Neural cell (in vitro differentiated cells): ENCODE data around the gene FGGY. TPM values are rescaled to one million over a fixed set of nuclear protein-coding genes. Genes with fewer than 3 reads are reported as not detected.

ENCODE experiments used
- H2AFZ ChIP-seq: fragments of 200-600, 300-800 bp; sonication (generic), shearing (Covaris generic); 2 replicates; pipeline ENCODE4 v1.6.0; 2014; ENCODE audit warnings: low read depth, mild to moderate bottlenecking, antibody characterized with exemption, low read length, moderate library complexity
- H3F3A ChIP-seq: fragments of 200-600 bp; shearing (Covaris generic); 2 replicates; pipeline ENCODE4 v1.6.1; 2016; ENCODE audit warnings: mild to moderate bottlenecking, moderate library complexity, mixed read lengths, antibody characterized with exemption, low read length; ENCODE audit not compliant: insufficient read depth, poor library complexity, severe bottlenecking
- H3K27ac ChIP-seq: fragments of 200-600, 300-800 bp; sonication (generic), shearing (Covaris generic); 2 replicates; pipeline ENCODE4 v1.5.1; 2014; ENCODE audit warnings: mild to moderate bottlenecking, low read length, moderate library complexity
- H3K27me3 ChIP-seq: fragments of 300-800, 200-600 bp; sonication (generic), shearing (Covaris generic); 2 replicates; pipeline ENCODE4 v1.6.0; 2014; ENCODE audit warnings: mild to moderate bottlenecking, low read depth, low read length, moderate library complexity; ENCODE audit not compliant: insufficient read depth
- H3K36me3 ChIP-seq: fragments of 300-800, 200-600 bp; sonication (generic), shearing (Covaris generic); 2 replicates; pipeline ENCODE4 v1.5.1; 2014; ENCODE audit warnings: mild to moderate bottlenecking, antibody characterized with exemption, low read length, moderate library complexity; ENCODE audit not compliant: insufficient read depth
- H3K4me2 ChIP-seq: fragments of 300-800, 200-600 bp; sonication (generic), shearing (Covaris generic); 2 replicates; pipeline ENCODE4 v1.6.0; 2014; ENCODE audit warnings: mild to moderate bottlenecking, low read length
- H3K4me3 ChIP-seq: fragments of 300-800, 200-600 bp; sonication (generic), shearing (Covaris generic); 2 replicates; pipeline ENCODE4 v1.5.1; 2014; ENCODE audit warnings: mild to moderate bottlenecking, low read length, moderate library complexity
- H3K79me2 ChIP-seq: fragments of 200-600 bp; shearing (Covaris generic); replicated peaks from 2 replicates; pipeline ENCODE4 v1.6.0; 2014; ENCODE audit warnings: mild to moderate bottlenecking, low read length, moderate library complexity; ENCODE audit not compliant: insufficient read depth
- H3K9ac ChIP-seq: fragments of 300-800, 200-600 bp; sonication (generic), shearing (Covaris generic); 2 replicates; pipeline ENCODE4 v1.6.1; 2016; ENCODE audit warnings: mild to moderate bottlenecking, low read length, mixed read lengths
- H3K9me2 ChIP-seq: fragments of 200-600 bp; shearing (Covaris generic); 2 replicates; pipeline ENCODE4 v1.6.1; 2016; ENCODE audit warnings: mild to moderate bottlenecking, low read length, mixed read lengths; ENCODE audit not compliant: insufficient read depth
- H3K9me3 ChIP-seq: fragments of 200-600, 300-800 bp; sonication (generic), shearing (Covaris generic); 2 replicates; pipeline ENCODE4 v1.6.1; 2016; ENCODE audit warnings: mild to moderate bottlenecking, mixed run types, low read length, moderate library complexity, mixed read lengths
- H4K20me1 ChIP-seq: fragments of 200-600 bp; shearing (Covaris generic); 2 replicates; pipeline ENCODE4 v1.6.1; 2016; ENCODE audit warnings: mild to moderate bottlenecking, mixed run types; ENCODE audit not compliant: insufficient read depth
- CTCF ChIP-seq: fragments of 450-650 bp; IDR thresholded peaks from 2 replicates; pipeline ENCODE4 v1.5.1; 2014; ENCODE audit warnings: antibody characterized with exemption, mild to moderate bottlenecking, moderate library complexity; ENCODE audit not compliant: poor library complexity, severe bottlenecking
- EP300 ChIP-seq: fragments of 450-650 bp; conservative IDR thresholded peaks from 2 replicates; pipeline ENCODE4 v1.6.1; 2014; ENCODE audit warnings: antibody characterized with exemption, mild to moderate bottlenecking, moderate library complexity; ENCODE audit not compliant: poor library complexity, severe bottlenecking
- EZH2 ChIP-seq: fragments of 200-600, 300-800 bp; shearing (Covaris generic), sonication (generic); IDR thresholded peaks from 2 replicates; pipeline ENCODE4 v1.6.1; 2014; ENCODE audit warnings: antibody characterized with exemption, low read length, borderline replicate concordance, mild to moderate bottlenecking; ENCODE audit not compliant: insufficient read depth, poor library complexity, severe bottlenecking
- MXI1 ChIP-seq: fragments of 450-650 bp; conservative IDR thresholded peaks from 2 replicates; pipeline ENCODE4 v1.6.1; 2014; ENCODE audit warnings: antibody characterized with exemption, mild to moderate bottlenecking; ENCODE audit not compliant: poor library complexity, severe bottlenecking
- POLR2AphosphoS5 ChIP-seq: IDR thresholded peaks from 2 replicates; pipeline ENCODE4 v1.6.1; 2012
- RAD21 ChIP-seq: fragments of 450-650 bp; conservative IDR thresholded peaks from 2 replicates; pipeline ENCODE4 v1.6.1; 2014; ENCODE audit warnings: antibody characterized with exemption, mild to moderate bottlenecking, moderate library complexity
- REST ChIP-seq: IDR thresholded peaks from 2 replicates; pipeline ENCODE4 v1.6.1; 2012; ENCODE audit warnings: borderline replicate concordance
- SMC3 ChIP-seq: fragments of 450-650 bp; conservative IDR thresholded peaks from 2 replicates; pipeline ENCODE4 v1.6.1; 2014; ENCODE audit warnings: antibody characterized with exemption, mild to moderate bottlenecking, moderate library complexity; ENCODE audit not compliant: poor library complexity
- TAF1 ChIP-seq: IDR thresholded peaks from 2 replicates; pipeline ENCODE4 v1.6.1; 2012; ENCODE audit warnings: low read depth
- polyA plus RNA-seq: library from polyadenylated mRNA; depleted of rRNA; stranded (reverse); fragments of >200 nt; gene quantifications from 2 replicates; pipeline ENCODE4 v1.2.3, GENCODE V29; 2014

The FGGY gene
- polyA plus RNA-seq, 1 donor from 2014 or later = 7.4 TPM

GRCh38 chr1:59383963-59384362, 87.1 kb downstream of the FGGY start:
- no peaks in the 10 kb centered on the region for H3K9me2 ChIP-seq
- H2AFZ ChIP-seq = no peak overlapping the region
- H3K4me3 ChIP-seq = no peak overlapping the region
- H3K4me2 ChIP-seq = no peak overlapping the region
- H4K20me1 ChIP-seq = no peaks in the 10 kb centered on the region
- no peaks in the 10 kb centered on the region for H3K36me3 ChIP-seq
- H3K79me2 ChIP-seq = no peaks in the 10 kb centered on the region
- H3K27me3 ChIP-seq = no peaks in the 10 kb centered on the region
- no peak overlapping the region for H3K27ac ChIP-seq
- H3K9me3 ChIP-seq = no peaks in the 10 kb centered on the region
- TF ChIP-seq RAD21 (no peak), MXI1 (no peak), SMC3 (no peak), TAF1 (no peak)
- no peak overlapping the region for H3K9ac ChIP-seq
- H3F3A ChIP-seq = no peaks in the 10 kb centered on the region

GRCh38 chr1:59384443-59384842, 87.5 kb downstream of the FGGY start:
- H3K79me2 ChIP-seq = no peaks in the 10 kb centered on the region
- TF ChIP-seq RAD21 = no peak
- TF ChIP-seq SMC3 = no peak
- TF ChIP-seq TAF1 = no peak
- TF ChIP-seq EZH2 = no peak
- no peak for TF ChIP-seq CTCF
- TF ChIP-seq MXI1 = no peak
- TF ChIP-seq EP300 = no peak
- TF ChIP-seq POLR2AphosphoS5 = no peak
- no peak for TF ChIP-seq REST
- H3K9me3 ChIP-seq = no peaks in the 10 kb centered on the region
- no peaks in the 10 kb centered on the region for H3K9me2 ChIP-seq
- H3K4me3 ChIP-seq = no peak overlapping the region
- H2AFZ ChIP-seq = no peak overlapping the region
- H3K4me2 ChIP-seq = no peak overlapping the region
- H3K27me3 ChIP-seq = no peaks in the 10 kb centered on the region
- no peak overlapping the region for H3K27ac ChIP-seq
- H3K9ac ChIP-seq = no peak overlapping the region
- H4K20me1 ChIP-seq = no peaks in the 10 kb centered on the region
- no peaks in the 10 kb centered on the region for H3K36me3 ChIP-seq
- H3F3A ChIP-seq = no peaks in the 10 kb centered on the region

- no peak overlapping the region for H2AFZ ChIP-seq
- no peak overlapping the region for H3K9ac ChIP-seq
- H3K27ac ChIP-seq = no peak overlapping the region
- H3K9me2 ChIP-seq = no peaks in the 10 kb centered on the region
- H3K27me3 ChIP-seq = no peaks in the 10 kb centered on the region
- no peaks in the 10 kb centered on the region for H3K79me2 ChIP-seq
- TF ChIP-seq POLR2AphosphoS5 (no peak), SMC3 (no peak), CTCF (no peak), EZH2 (no peak), EP300 (no peak), REST (no peak), MXI1 (no peak), RAD21 (no peak), TAF1 (no peak)
- H3F3A ChIP-seq = no peaks in the 10 kb centered on the region
- H3K9me3 ChIP-seq = no peaks in the 10 kb centered on the region
- H3K4me3 ChIP-seq = no peak overlapping the region
- H3K36me3 ChIP-seq = no peaks in the 10 kb centered on the region
- no peak overlapping the region for H3K4me2 ChIP-seq
- no peaks in the 10 kb centered on the region for H4K20me1 ChIP-seq
Observed at GRCh38 chr1:59388191-59388590, 91.3 kb downstream of the FGGY start.
